Activated naive CD4-positive, alpha-beta T cell treated with anti-CD3 and anti-CD28 coated beads, Interleukin-2, amount 50 U/mL, for 16 hours (primary cell): ENCODE measurements around the gene C17orf67.

ENCODE experiments used
- DNase-seq: peaks from one replicate; pipeline ENCODE4 v3.0.0-alpha.2; 2020

C17orf67 gene, protein sequence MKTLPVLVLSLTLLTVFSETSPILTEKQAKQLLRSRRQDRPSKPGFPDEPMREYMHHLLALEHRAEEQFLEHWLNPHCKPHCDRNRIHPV

GRCh38 chr17:56833809-56834379 lies at the start of gene C17orf67, which contains the start of gene DGKE:
TSS of gene C17orf67 (minus strand) at chr17:56833920. CDS start at chr17:56815810, 18,110 bp downstream.
TSS of gene DGKE (plus strand) at chr17:56834151. CDS start at chr17:56834796, 645 bp downstream.
- peak; percentile 97 for DNase-seq

DNA sequence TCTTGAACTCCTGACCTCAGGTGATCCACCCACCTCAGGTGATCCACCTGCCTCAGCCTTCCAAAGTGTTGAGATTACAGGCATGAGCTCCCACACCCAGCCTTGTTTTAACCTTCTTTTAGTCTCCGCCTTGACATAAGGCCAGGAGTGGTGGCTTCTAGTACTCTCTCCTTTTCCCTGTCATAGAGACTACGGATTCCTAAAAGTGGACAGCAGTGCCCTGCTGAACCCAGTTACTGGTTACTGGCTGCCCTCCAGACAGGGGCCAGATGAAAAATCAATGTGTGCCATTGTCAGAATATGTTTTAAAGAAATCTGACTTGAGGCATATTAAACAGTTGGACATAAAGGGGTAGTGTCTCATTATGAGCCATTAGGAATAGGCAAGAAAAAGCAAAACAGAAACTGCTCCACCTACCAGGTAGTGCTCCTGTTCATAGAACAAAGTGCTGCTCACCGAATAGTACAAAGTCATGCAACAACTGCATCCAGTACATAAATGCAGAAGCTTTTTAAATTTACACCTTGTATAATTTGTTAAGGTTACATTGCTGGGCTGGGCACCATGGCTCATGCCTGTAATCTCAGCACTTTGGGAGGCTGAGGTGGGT lies 48.1 kb upstream of the C17orf67 start:
- DNase-seq: no peak

GRCh38 chr17:56880571-56880970 lies 46.9 kb upstream of the C17orf67 start:
- DNase-seq: no peak

DNA sequence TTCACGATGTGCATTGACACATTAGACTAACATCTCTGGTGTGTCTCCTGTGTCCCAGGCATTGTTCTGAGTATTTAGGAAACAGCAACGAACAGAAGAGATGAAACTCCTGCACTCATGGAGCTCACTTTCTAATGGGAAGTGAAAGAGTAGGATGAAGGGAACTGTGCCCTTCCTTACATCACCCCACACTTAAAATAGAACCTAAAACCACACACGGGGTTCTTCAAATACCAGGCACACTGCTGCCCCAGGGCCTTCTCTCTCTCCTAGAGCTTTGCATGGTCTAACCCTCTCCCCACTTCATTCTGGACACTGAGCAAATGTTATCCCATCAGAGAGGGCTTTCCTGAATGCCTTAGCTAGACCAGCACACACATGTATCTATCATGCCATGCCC lies 46.4 kb upstream of the C17orf67 start:
- no peak for DNase-seq

- no peak for DNase-seq
These were observed 45.6 kb upstream of the C17orf67 start for GRCh38 chr17:56879280-56879679.

DNA sequence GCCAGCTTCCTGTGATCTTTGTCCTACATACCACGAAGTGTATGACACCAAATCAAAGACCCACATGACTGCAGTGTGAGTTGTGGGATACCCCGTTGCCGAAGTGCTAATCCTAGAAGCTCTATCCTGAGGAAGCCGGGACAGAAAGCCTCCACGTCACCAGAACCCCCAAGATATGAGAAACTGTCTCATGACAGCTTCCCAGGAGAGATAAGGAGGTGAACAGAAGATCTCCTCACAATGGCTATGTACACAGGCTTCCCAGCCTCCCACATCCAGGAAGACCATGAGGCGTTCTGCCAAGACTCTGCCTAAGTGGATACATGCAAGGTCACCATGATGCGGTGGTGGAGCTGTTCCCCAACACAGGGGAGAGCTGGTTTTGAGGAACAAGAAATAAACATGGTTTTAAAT lies 43.1 kb upstream of the C17orf67 start:
- no peak for DNase-seq

DNA sequence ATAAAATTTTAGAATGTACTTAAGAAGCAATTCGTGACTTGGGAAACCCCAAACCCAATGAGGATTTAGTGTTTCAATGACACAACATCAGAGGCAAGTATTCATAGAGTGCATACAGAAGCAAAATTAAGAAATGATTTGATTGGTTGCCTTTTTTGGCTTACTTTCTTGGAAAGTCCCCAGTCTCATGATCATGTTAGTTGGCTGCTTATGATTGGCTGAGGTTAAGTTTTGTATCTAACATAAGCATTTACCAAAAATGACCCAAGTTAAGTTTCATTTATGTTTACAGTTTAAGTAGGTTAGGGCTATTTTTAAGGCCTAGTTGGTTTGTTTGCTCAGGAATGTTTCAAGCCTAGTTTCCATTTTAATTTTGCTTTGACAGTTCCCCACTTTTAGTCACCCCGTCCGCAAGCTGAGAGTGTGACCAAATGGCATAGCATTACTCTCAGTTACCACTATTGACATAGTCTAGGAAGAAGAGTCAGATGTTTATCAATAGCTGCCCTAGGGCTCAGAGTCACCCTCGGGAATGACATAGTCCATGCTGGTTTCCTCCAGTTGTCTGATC lies 36.4 kb upstream of the C17orf67 start:
- DNase-seq: no peak

- no peak for DNase-seq
These were observed 35.0 kb upstream of the C17orf67 start for GRCh38 chr17:56868716-56869115.

GRCh38 chr17:56867948-56868376 lies 34.2 kb upstream of the C17orf67 start:
- DNase-seq: no peak

DNA sequence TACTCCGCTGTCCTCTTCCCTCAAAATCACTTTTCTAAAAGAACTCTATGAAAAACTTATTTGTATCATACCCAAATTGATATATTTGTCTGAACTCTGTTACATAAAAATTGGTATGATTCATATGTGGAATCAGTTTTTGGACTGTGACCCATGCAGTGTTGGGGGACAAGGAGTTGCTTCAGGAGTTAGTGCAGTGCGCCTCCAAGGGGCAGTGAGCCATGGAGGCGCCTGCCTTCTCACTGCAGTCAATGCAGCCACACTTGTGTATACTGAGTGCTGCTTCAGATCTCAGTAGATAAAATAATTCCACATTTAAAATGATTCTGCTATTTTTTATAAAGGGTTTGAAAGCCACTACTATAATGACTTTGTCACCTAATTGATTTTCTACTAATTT lies 32.8 kb upstream of the C17orf67 start:
- no peak for DNase-seq

DNA sequence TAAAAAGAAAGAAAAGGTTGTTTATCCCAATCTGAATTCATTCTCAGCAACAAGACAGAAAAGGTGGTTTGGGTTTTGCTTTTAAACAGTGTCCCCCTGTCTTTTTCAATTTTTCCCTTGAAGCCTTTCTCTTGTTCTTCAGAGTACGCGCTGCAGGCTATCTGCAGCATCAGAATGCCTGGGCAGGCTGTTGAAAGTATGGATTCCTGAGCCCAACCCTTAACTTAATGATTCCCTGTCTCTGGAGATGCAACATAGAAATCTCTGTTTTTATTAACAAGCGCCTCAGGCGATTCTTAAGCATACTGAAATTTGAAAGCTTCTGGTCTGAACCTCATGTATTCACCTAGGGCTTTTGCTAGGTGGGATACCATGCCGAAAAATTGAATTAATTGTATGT lies 32.4 kb upstream of the C17orf67 start:
- no peak for DNase-seq

- no peak for DNase-seq
These were observed 30.3 kb upstream of the C17orf67 start for GRCh38 chr17:56863974-56864373.

DNA sequence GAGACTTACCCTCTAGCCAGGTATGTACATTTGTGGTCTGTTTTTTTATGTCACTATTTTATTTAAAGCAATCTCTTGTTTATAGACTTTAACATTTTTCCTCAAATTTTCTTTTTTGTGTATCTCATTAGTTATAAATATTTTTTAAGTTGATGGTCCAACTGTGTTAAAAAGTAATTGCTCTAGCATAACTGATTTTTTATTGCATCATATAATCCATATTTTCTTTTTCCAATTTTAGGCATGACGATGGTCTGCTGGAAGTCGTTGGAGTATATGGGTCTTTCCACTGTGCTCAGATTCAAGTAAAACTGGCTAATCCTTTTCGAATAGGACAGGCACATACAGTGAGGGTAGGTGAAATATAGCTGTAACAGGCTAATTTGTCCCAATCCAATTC lies 28.2 kb upstream of the C17orf67 start:
- no peak for DNase-seq

DNA sequence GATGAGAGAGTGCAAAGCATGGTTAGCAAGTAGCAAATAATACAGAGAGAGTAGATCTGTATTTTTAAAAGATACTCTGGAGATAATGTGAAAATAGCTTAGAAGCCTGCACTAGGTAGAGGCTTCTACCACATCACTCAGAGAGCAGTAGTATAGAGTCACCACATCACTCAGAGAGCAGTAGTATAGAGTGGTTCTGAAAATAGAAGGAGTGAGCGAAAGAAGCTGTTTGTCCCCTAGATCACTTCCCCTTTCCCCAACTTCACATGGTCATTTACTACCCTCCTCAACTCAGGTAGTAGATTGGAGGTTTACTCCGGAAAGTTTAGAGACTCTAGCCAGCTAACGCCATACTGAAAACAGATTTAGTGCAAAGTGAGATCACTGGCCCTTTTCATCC lies 17.3 kb upstream of the C17orf67 start:
- no peak for DNase-seq

GRCh38 chr17:56850591-56850990 lies 16.9 kb upstream of the C17orf67 start:
- DNase-seq: no peak

GRCh38 chr17:56849131-56849530 lies 15.4 kb upstream of the C17orf67 start:
- DNase-seq: no peak

GRCh38 chr17:56847106-56847505 lies 13.4 kb upstream of the C17orf67 start:
- no peak for DNase-seq

- DNase-seq: no peak
These were observed 12.2 kb upstream of the C17orf67 start for GRCh38 chr17:56845934-56846333.

DNA sequence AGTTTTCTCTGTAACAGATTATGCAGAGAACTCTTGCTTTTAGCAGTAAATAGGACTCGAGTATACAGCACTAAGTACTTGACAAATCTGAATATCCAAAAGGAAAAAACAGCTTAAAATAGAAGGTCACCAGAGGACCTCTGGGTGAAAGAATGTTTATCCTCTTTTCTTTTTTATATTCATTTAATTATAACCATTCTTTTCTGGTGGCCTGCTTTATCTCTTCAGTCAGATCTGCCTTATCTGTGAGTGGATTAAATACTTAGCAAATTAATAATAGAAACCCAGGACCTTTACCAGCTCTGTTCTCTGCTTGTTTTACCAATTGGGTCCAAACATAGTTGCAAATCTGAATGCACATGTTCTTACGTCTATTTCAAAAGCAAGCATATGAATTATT lies 8.9 kb upstream of the C17orf67 start:
- no peak for DNase-seq

DNA sequence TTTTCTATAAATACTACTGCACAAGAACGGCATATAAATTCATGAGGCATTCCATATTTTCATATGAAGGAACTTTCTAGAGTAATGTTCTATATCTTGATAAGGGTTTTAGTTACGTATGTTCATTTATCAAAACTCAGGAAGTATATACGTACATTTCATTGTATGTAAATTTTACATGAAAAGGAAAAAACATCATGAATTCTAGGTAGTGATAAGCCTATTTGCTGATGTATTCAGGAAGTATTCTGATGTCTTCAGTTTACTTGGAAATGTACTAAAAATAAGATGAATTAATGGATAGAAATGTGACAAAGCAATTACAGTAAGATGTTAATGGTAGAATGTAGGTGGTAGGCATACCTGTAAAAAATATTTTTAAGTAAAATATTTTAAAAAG lies 5.0 kb upstream of the C17orf67 start:
- DNase-seq: no peak

- DNase-seq: no peak
These were observed 1.5 kb upstream of the C17orf67 start for GRCh38 chr17:56835264-56835585.

DNA sequence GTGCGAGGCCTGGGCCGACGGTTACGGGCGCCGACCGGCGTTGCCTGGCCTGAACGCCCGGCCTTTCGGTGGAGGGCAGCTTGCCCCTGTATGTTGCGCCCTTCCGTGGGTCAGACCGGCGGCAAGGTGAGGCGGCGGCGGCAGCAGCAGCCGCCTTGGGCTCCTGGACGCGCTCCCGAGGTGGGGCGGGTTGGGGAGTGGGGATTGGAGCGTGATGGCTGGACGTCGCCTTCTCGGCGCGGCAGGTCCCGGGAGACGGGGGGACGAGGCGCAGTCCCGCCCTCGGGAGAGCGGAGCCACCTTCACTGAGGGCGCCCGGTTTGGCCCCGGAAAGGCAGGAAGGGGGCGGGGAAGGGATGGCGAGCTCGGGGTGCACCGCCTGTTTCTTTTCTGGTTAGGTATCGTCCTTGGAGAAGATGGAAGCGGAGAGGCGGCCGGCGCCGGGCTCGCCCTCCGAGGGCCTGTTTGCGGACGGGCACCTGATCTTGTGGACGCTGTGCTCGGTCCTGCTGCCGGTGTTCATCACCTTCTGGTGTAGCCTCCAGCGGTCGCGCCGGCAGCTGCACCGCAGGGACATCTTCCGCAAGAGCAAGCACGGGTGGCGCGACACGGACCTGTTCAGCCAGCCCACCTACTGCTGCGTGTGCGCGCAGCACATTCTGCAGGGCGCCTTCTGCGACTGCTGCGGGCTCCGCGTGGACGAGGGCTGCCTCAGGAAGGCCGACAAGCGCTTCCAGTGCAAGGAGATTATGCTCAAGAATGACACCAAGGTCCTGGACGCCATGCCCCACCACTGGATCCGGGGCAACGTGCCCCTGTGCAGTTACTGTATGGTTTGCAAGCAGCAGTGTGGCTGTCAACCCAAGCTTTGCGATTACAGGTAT lies 902 bp upstream of the C17orf67 start:
- DNase-seq: peak; percentile 74

GRCh38 chr17:56833057-56833808 lies 487 bp downstream of the C17orf67 start:
- DNase-seq: peak; percentile 66
